Prostate gland (tissue), 2 donors: ENCODE data around the gene AGFG1.

ENCODE experiments used
- CTCF ChIP-seq, 4 experiments: fragments of 200-600 bp in 2 of 4; fragments of 450-650 bp in 2 of 4; sonication (generic) in 2 of 4; IDR thresholded peaks; 1 replicate in 3 of 4; 2 replicates in 1 of 4; pipeline ENCODE4 v1.5.1; 2016 to 2019; ENCODE audit warnings: antibody characterized with exemption in 4 of 4, mild to moderate bottlenecking in 2 of 4, moderate library complexity in 2 of 4
- POLR2A ChIP-seq: fragments of 450-650 bp; IDR thresholded peaks from one replicate; pipeline ENCODE4 v1.6.1; 2016; ENCODE audit warnings: antibody characterized with exemption, mild to moderate bottlenecking
- POLR2AphosphoS5 ChIP-seq: sonication (generic); formaldehyde crosslinking; IDR thresholded peaks from one replicate; pipeline ENCODE4 v1.6.1; 2017; ENCODE audit warnings: antibody characterized with exemption

- TF ChIP-seq CTCF (IDR thresholded peaks at IDR 0.05) (no peak), POLR2A (no peak), POLR2AphosphoS5 (no peak)
Measured at GRCh38 chr2:227462972-227463931, 8.7 kb upstream of the AGFG1 start.
